OCI-LY3 (cell line): ENCODE measurements around the gene PHF10.

ENCODE experiments used
- CTCF ChIP-seq: fragments of 200-600, 300-600 bp; sonication (generic); IDR thresholded peaks from 2 replicates; pipeline ENCODE4 v1.5.1; 2014; ENCODE audit warnings: antibody characterized with exemption, low read length, low read depth
- EZH2phosphoT487 ChIP-seq: fragments of 200-600 bp; shearing (Covaris generic); IDR thresholded peaks from 2 replicates; pipeline ENCODE4 v1.6.1; 2018; ENCODE audit warnings: antibody characterized with exemption, mixed run types, low read depth

GRCh38 chr6:169701954-169702839 lies 22.1 kb downstream of the PHF10 start, which contains the start of the genes C6orf120 and WDR27:
- TF ChIP-seq CTCF = 0 out of 2 replicates have a peak, but pooled peaks have one; percentile 6
- TF ChIP-seq EZH2phosphoT487 = no peak
